HUDEP-2 (cell line): ENCODE measurements around the gene FARP1.

ENCODE experiments used
- DNase-seq, 76 experiments: peaks; one replicate each; lab custom pipeline; 2025; ENCODE audit not compliant: unreplicated experiment in 76 of 76; lab: John Stamatoyannopoulos, UW

The FARP1 gene

GRCh38 chr13:98325724-98326123 is 182.8 kb downstream of the FARP1 start:
- no peak for DNase-seq

DNA sequence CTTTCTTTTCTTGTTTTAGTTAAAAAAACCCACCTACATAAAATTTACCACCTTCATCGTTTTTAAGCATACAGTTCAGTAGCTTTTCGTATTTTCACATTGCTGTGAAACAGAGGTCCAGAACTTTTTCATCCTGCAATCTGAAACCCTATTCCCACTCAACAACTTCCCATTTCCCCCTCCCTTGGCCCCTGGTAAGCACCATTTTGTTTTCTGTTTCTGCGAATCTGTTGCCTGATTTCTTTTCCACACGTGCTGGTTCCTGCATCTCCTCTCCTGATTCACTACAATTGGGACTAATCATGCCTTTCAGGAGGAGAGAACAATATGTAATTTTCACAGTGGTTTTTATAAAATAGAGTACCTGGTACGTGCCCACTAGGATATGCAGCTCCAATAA is 183.4 kb downstream of the FARP1 start:
- DNase-seq: no peak

GRCh38 chr13:98327371-98328270 is 184.7 kb downstream of the FARP1 start:
- no peak for DNase-seq

GRCh38 chr13:98328511-98328910 is 185.6 kb downstream of the FARP1 start:
- no peak for DNase-seq

DNA sequence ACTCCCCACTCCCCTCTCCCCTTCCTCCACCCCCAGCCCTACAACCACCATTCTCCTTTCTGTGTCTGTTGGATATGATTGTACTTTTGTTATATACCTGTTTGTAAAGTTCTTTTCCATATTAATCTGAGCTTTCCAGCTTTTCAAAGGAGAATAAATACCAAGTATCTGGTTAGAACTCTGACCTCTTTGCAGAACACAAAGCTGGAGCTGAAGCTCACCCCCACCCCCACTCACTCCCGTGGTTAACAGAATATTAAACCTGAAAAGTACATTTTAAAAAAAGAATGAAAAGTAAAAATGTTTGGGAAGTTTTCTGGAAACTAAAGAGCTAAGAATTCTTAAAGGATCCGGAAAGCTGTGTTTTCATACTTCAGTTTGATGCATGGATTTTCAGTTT is 189.3 kb downstream of the FARP1 start:
- DNase-seq: no peak

DNA sequence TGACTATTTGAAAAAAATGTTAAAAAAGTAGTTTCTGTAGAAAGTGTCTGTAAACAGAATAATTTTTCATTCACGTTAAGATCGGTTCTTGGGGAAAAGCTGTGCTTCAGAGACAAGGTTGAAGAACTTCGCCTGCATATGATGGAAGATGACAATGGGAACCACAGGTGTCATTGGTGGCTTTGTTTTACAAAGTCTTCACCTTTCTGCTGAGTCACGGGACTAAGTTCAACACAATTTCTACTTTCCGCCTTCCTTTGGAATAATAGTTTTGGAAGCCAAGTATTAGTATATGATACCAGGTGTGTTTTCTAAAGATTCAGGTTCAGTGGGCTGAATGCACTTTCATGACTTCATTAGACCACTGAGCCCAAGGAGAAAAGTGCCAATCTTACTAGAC is 189.8 kb downstream of the FARP1 start:
- no peak for DNase-seq

- no peak for DNase-seq
These were observed 190.6 kb downstream of the FARP1 start for GRCh38 chr13:98333486-98333885.

DNA sequence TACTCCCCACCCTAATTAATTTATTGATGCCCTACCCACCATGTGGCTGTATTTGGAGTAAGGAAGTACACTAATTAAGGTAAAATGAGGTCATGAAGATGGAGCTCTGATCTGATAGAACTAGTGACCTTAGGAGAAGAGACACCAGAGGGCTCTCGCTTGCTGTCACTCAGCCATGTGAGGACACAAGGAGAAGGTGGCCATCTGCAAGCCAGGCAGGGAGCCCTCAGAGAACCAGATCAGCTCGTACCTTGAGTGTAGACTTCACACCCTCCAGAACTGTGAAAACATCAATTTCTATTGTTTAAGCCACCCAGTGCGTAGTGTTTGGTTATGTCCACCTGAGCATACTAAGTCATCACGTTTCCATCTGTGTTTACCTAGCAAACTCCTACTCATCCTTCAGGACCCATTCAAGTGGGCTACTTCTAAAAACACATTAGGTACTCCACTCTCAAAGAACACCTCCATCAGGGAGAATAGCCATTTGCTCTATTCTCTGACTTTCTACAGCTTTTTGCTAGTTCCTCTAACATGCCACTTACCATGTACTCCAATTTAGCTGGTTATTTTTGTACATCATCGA is 191.8 kb downstream of the FARP1 start:
- no peak for DNase-seq

DNA sequence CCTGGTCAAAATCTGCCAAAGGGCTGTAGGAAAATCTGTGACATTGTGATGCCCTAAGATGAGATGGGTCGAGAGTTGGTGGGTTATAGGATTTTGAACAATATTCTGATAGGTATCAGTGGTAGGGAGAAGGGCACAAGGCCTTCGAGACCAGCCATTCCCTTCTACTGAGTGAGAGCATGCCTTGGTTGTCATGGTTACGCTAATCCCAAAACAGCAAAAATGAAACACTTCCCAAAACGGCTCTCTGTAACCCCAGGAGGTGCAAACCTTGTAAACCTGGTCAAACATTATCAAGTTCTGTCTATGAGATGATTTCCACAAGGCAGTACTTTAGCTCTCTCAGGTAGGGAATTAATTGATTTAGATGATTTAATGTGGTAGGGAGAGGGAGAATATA is 192.8 kb downstream of the FARP1 start:
- no peak for DNase-seq

- DNase-seq: no peak
These were observed 195.4 kb downstream of the FARP1 start for GRCh38 chr13:98338310-98338709.

DNA sequence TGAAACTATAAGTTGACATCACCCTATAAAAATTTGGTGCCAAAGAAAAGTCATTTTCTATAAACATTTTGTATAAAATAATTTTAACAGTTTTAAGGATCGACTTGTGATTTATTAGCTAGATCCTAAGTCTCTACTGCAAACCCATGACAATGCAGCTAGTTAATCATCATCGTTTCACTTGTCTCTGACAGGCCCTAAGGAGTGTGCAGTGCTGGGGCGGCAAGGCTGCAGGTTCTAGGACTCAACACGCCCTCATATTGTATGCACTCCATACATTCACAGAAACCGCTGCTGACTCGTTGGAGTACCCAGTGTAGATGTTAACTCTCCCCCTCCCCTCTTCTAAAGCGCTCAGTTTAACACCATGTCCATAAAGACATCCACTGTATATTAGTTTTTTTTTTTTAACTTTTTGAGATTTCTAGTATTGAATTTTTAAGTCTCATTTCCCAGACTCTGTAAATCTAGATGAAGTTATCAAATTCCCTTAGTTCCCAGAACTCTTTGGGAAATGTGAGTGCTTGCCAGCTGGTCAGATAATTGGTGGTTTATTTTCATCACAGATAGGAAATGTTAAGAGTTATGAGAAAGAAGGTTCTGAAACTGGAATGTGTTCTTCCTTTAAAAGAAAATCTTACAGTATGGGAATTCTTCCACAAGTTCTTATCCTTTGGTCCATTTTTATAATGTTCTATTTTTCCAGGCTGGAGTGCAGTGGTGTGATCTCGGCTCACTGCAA is 197.0 kb downstream of the FARP1 start:
- no peak for DNase-seq

DNA sequence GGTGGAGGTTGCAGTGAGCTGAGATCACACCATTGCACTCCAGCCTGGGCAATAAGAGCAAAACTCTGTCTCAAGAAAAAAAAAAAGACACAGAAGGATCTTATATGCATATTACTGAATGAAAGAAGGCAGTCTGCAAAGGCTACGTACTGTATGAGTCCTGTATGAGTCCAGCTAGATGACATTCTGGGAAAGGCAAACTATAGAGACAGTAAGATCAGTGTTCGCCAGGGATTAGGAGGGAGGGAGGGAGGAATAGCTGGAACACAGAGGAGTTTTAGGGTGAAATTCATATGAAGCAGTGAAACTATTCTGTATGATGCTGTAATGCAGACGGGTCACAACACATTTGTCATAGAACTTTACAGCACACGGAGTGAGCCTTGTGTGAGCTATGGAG is 200.1 kb downstream of the FARP1 start:
- no peak for DNase-seq

GRCh38 chr13:98343461-98343860 is 200.6 kb downstream of the FARP1 start:
- DNase-seq: no peak

DNA sequence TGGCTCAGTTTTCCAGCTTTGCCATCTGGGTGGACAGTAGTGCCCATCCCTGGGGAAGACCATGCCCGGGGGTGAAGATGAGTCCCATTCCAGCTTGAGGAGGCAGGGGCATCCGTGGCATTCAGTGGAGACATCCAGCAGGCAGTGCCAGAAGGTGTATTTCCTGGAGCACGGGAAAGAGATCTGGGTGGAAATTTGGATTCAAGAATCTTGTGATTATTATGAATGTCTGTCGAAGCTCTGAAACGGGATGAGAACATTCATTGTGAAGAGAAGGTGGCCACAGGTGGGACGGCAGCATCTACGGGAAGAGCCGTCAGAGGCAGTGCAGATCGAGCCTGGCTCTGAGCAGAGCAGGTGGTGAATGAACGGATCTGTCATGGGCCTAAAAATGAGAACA is 201.5 kb downstream of the FARP1 start:
- DNase-seq: no peak

- DNase-seq: peak in 18 of 76 experiments; percentile 1 to 32 (median 6)
These were observed 202.4 kb downstream of the FARP1 start for GRCh38 chr13:98345107-98345935.

DNA sequence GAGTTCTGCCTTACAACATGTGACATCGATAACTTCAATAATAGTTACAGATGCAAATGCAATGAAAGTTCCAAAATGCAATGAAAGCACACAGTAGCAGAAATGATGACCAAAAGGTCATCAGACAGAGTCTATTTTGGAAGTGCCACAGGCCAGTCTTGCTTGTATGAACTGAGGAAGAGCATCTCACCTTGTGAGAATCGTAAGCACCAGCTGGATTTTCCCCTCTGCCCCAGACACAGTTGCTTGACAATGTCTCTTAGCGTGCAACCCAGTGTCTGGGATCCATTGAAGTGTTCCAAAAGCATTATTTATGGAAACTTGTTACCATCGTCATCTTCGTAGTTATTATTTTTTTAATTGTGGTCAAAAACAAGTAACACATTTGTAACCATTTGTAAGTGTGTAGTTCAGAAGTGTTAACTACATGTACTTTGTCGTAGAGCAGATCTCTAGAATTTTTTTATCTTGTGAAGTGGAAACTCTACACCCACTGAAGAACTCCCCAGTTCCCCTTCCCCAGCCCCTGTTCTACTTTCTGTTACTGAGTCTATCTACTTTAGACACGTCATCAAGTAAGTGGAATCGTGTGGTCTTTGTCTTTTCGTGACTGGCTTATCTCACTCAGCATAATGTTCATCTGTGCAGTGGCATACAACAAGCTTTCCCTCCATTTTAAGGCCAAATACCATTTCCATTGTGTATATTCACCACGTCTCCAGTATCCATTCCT is 204.2 kb downstream of the FARP1 start:
- no peak for DNase-seq

GRCh38 chr13:98347756-98348155 is 204.9 kb downstream of the FARP1 start:
- no peak for DNase-seq

GRCh38 chr13:98348466-98349200 is 205.7 kb downstream of the FARP1 start:
- DNase-seq: no peak

- DNase-seq: peak in 1 of 76 experiments; percentile 1
These were observed 206.9 kb downstream of the FARP1 start for GRCh38 chr13:98349731-98350305.
